Germinal center (tissue), 1 donor: Measurements from ENCODE around the gene PLXNB3.

Source experiments
- DNase-seq: peaks from one replicate; pipeline ENCODE4 v3.0.0; 2012; ENCODE audit warnings: mixed read lengths, low spot score

The PLXNB3 gene

DNA sequence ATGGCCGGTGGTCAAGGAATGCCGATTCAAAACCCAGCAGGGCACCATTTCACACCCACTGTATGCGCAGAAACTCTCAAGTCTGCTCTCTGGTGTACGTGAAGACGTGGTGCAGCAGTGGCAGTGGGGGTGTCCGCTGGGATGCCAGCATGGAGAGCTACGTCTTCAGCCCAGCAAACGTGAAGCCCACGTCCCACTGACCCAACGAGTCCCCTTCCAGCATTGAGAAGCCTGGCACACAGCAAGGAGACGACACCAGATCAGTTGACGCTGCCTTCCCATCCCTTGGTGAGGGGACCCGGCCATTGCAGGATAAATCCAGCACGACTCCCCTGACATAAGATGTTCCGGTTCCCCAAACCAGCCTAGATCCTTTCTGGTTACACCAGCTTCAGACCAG lies 2.2 kb upstream of the PLXNB3 start:
- no peak for DNase-seq

GRCh38 chrX:153762626-153763173 lies 1.3 kb upstream of the PLXNB3 start:
- DNase-seq = no peak

GRCh38 chrX:153763298-153763932 lies 634 bp upstream of the PLXNB3 start:
- DNase-seq = no peak

DNA sequence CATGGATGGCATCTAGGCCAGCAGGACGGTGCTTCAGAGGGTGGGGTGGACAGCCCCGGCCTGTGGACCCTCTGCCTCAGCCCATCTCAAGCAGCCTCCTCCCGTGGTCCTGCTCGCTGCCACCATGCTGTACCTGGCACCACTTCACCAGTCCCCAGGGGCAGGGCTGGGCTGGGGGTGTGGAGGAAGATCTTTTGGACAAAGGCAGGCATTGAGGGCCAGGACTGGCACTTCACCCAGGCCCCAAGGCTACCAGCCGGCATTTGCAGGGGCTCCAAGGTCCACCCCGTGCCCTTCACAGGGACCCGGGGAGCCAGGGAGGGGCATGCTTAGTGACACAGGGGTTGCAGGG lies 713 bp downstream of the PLXNB3 start:
- no peak for DNase-seq

DNA sequence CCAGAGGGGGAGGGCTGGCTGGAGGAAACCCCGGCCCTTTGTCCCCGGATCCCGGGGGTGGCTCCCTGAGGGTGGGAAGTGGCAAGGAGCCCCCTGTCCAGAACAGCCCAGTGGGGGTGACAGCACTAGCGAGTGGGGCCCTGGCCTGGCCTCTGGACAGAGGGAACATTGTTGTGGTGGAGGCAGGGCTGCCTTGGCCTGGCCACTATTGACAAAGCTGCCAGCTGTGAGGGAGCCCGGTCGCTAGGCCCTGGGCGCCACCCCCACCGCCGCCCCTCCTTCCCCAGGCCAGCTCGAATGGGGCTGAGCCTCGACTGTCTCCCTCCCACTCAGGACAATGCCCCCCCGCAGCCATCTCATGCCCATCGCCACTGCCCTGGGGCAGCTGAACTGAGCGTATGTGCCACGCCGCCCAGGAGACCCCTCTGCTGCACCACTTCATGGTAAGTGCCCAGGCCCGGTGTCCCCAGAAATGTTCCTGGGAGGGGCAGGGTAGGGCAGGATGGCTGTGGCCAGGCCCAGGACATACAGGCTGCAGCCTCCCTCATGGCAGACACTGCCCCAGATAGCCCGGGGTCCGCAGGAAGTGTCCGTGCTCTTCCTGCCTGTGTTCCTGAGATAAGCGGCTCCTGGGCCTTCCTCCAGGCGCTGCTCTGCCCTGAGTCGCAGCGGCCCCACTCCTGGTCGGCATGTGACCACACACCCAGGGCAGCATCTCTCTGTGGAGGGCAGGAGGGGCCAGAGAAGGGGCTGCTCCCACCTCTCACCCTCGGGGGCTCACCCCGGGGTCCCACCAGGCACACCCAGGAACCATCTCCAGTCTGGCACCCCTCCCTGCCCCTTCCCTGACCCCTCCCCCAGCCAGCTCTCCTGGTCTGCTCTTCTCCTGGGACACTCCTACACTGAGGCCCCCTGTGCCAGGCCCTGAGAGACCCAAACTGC lies 1.4 kb downstream of the PLXNB3 start:
- no peak for DNase-seq

DNA sequence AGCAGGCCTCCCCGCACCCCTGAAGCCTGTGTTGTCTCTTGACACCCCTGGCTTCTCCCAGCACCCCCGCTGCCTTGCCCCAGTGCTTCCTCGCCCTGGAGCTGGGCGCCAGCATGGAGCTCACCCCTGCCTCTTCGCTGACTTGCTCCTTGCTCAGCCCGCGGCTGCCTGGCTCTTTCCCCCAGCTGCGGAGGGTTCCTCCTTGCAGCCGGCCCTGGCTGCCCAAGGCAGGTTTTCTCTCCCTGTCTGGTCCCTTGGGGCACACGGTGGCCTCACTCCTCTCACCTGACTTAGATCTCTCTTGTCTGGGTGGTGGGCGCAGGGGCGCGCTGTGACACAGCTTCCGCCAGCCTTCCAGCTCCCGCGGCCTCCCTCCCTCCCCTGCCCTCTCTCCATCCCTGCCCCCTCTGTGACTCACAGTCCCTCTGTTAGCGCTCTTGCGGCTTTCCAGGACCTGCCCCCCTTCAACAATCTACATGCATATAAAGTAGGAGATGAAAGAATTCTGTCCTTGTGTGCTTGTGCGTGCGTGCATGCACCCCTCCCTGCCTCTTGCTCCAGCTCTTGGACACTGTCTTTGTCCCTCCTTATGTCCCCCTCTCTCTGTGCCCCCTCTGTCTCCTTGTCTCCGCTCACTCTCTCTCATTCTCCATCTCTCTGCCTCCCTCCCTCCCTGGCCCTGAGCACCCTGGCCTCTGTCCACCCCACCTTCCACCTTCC lies 2.2 kb downstream of the PLXNB3 start:
- DNase-seq = no peak

GRCh38 chrX:153766871-153767673 lies 3.0 kb downstream of the PLXNB3 start:
- no peak for DNase-seq

GRCh38 chrX:153767674-153768055 lies 3.6 kb downstream of the PLXNB3 start:
- no peak for DNase-seq

- DNase-seq = no peak
These were observed 4.5 kb downstream of the PLXNB3 start for GRCh38 chrX:153768311-153769157.

DNA sequence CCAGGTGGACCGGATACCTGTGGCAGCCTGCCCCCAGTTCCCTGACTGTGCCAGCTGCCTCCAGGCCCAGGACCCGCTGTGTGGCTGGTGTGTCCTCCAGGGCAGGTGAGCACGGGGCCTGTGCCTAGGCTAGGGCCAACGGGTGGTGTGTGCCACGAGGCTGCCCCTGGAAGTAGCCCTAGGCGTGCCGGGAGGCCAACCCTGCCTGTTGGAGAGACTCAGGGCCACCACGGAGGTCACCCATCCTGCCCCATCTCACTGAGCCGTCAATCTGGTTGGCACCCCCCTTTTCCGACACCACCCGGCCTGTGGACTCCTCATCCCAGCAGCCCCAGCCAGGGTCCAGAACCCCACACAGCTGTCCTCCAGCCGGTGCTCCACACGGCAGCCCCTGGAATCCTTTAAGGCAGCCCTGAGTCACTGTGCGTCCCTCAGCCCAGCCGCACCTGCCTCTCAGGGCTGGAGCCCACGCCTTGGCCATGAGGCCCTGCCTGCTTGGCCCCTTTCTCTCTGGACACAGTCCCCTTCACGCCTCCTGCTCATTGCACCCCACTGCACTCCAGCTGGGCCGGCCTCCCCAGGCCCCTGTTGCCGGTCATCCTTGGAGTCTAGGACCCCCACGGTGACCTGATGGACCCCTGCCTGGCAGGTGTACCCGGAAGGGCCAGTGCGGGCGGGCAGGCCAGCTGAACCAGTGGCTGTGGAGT lies 5.3 kb downstream of the PLXNB3 start:
- no peak for DNase-seq

DNA sequence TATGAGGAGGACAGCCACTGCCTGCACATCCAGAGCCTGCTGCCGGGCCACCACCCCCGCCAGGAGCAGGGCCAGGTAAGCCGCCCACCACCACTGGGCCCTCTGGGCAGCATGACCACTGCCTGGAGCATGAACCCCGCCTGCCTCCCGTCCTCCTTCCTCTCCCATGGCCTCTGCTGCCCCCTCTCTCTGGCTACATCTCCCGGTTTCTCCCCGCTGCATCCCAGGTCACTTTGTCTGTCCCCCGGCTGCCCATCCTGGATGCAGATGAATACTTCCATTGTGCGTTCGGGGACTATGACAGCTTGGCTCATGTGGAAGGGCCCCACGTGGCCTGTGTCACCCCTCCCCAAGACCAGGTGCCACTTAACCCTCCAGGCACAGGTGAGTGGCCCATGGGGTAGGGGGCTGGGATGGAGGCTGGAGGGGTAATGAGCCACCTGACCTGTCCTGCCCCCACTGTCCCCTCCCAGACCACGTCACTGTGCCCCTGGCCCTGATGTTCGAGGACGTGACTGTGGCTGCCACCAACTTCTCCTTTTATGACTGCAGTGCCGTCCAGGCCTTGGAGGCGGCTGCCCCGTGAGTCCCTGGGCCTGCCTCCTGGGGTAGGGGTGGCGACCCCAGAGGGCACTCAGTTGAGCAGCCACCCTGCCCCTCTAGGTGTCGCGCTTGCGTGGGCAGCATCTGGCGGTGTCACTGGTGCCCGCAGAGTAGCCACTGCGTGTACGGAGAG lies 6.0 kb downstream of the PLXNB3 start:
- no peak for DNase-seq

GRCh38 chrX:153770601-153771414 lies 6.8 kb downstream of the PLXNB3 start:
- no peak for DNase-seq

DNA sequence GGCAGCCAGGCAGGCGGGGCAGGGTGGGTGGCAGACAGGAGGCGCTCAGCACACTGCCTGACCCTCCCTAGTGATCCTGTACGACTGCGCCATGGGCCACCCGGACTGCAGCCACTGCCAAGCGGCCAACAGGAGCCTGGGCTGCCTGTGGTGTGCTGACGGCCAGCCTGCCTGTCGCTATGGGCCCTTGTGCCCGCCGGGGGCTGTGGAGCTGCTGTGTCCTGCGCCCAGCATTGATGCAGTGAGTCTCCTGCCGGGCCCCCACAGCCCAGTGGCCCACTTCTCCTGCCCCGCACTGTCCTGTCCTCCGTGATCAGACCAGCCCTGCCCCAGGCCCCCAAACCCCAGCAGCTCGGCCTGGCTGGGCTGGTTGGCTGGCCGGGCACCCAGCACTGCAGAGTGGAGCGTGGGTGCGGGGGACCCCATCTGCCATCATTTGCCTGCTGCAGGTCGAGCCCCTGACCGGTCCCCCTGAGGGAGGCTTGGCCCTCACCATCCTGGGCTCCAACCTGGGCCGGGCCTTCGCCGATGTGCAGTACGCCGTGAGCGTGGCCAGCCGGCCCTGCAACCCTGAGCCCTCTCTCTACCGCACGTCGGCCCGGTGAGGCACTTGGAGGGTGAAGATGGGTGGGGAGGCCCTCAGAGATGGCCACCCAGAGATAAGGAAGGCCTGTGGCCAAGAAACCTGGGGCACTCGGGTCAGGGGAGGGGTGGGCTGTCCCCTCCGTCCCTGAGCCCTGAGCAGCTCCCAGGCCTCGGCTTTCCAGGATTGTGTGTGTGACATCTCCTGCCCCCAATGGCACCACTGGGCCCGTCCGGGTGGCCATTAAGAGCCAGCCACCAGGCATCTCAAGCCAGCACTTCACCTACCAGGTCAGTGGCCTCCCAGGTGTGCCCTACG lies 7.6 kb downstream of the PLXNB3 start:
- no peak for DNase-seq

- no peak for DNase-seq
These were observed 8.5 kb downstream of the PLXNB3 start for GRCh38 chrX:153772316-153773217.

DNA sequence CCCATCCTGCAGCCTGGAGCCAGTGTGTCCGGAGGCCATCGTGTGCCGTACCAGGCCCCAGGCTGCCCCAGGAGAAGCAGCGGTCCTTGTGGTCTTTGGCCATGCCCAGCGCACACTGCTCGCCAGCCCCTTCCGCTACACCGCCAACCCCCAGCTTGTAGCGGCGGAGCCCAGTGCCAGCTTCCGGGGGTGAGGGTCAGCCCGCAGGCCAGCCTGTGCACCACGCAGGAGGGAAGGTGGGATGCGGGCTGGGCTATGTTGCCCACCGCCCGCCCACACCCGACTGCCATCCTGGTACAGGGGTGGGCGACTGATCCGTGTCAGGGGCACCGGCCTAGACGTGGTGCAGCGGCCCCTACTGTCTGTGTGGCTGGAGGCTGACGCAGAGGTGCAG lies 9.2 kb downstream of the PLXNB3 start:
- DNase-seq = no peak

DNA sequence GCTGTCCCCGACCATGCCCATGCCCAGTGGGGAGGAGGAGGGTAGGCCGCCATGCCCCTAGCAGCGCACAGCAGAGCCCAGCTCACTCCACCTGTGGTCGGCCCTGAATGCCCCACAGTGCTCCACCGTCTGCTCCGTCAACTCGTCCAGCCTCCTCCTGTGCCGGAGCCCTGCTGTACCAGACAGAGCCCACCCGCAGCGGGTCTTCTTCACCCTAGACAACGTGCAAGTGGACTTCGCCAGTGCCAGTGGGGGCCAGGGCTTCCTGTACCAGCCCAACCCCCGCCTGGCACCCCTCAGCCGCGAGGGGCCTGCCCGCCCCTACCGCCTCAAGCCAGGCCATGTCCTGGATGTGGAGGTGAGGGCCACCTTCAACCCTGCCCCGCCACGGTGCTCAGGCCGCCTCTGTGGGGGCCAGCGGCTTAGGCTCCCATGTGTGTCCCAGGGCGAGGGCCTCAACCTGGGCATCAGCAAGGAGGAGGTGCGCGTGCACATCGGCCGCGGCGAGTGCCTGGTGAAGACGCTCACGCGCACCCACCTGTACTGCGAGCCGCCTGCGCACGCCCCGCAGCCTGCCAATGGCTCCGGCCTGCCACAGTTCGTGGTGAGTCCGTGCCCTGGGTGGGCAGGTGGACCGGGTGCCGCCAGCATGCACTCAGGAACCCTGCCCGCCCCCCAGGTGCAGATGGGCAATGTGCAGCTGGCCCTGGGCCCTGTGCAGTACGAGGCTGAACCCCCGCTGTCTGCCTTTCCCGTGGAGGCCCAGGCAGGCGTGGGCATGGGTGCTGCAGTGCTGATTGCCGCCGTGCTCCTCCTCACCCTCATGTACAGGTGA lies 9.9 kb downstream of the PLXNB3 start:
- DNase-seq = no peak
